Measurements from ENCODE around the gene ZBTB7A. TPM values are rescaled to one million over a fixed set of nuclear protein-coding genes. Genes with fewer than 3 reads are reported as not detected.

The ZBTB7A gene
- total RNA-seq, 1 donor from 2014 or later = 21.0 TPM

- H3K9me3 Mint-ChIP-seq = no peaks in the 10 kb centered on the region
- H3K4me3 Mint-ChIP-seq = no peak overlapping the region
- H3K36me3 Mint-ChIP-seq = peaks cover 9% of the 10 kb centered on the region
- no peak for DNase-seq (ENCODE audit: extremely low spot score, unreplicated experiment)
- H3K4me1 Mint-ChIP-seq (ENCODE audit: unreplicated experiment) = no peaks in the 10 kb centered on the region
- no peak for TF ChIP-seq CTCF (conservative IDR thresholded peaks at IDR 0.05)
- no peaks in the 10 kb centered on the region for H3K27me3 Mint-ChIP-seq
- H3K27ac Mint-ChIP-seq = no peak overlapping the region
These were observed 24.5 kb downstream of the ZBTB7A start for GRCh38 chr19:4042064-4042730.

GRCh38 chr19:4038661-4039423 is 27.9 kb downstream of the ZBTB7A start:
- no peaks in the 10 kb centered on the region for H3K4me1 Mint-ChIP-seq (ENCODE audit: unreplicated experiment)
- H3K4me3 Mint-ChIP-seq = no peak overlapping the region
- no peaks in the 10 kb centered on the region for H3K27me3 Mint-ChIP-seq
- DNase-seq (ENCODE audit: extremely low spot score, unreplicated experiment) = no peak
- H3K27ac Mint-ChIP-seq = no peak overlapping the region
- no peak for TF ChIP-seq CTCF (conservative IDR thresholded peaks at IDR 0.05)
- no peaks in the 10 kb centered on the region for H3K9me3 Mint-ChIP-seq
- H3K36me3 Mint-ChIP-seq = peaks cover 6% of the 10 kb centered on the region

- H3K9me3 Mint-ChIP-seq = no peaks in the 10 kb centered on the region
- no peak for TF ChIP-seq CTCF (conservative IDR thresholded peaks at IDR 0.05)
- peaks cover 6% of the 10 kb centered on the region for H3K36me3 Mint-ChIP-seq
- H3K27ac Mint-ChIP-seq = no peak overlapping the region
- no peak overlapping the region for H3K4me3 Mint-ChIP-seq
- H3K27me3 Mint-ChIP-seq = no peaks in the 10 kb centered on the region
- no peak for DNase-seq (ENCODE audit: extremely low spot score, unreplicated experiment)
- H3K4me1 Mint-ChIP-seq (ENCODE audit: unreplicated experiment) = no peaks in the 10 kb centered on the region
These were observed 28.6 kb downstream of the ZBTB7A start for GRCh38 chr19:4038057-4038456.

- no peak for TF ChIP-seq CTCF (conservative IDR thresholded peaks at IDR 0.05)
- Mint-ChIP-seq H3K4me1 (ENCODE audit: unreplicated experiment) (no peaks in the 10 kb centered on the region), H3K36me3 (peaks cover 6% of the 10 kb centered on the region), H3K4me3 (no peak overlapping the region), H3K27me3 (no peaks in the 10 kb centered on the region), H3K27ac (no peak overlapping the region), H3K9me3 (no peaks in the 10 kb centered on the region)
- no peak for DNase-seq (ENCODE audit: extremely low spot score, unreplicated experiment)
These were observed 29.3 kb downstream of the ZBTB7A start for GRCh38 chr19:4037301-4037949.

GRCh38 chr19:4036576-4037300 is 30.0 kb downstream of the ZBTB7A start:
- no peak for TF ChIP-seq CTCF (conservative IDR thresholded peaks at IDR 0.05)

More at GRCh38 chr19:4036576-4037300, 30.0 kb downstream of the ZBTB7A start:
- Mint-ChIP-seq H3K27me3 (no peaks in the 10 kb centered on the region), H3K4me1 (ENCODE audit: unreplicated experiment) (no peaks in the 10 kb centered on the region), H3K9me3 (no peaks in the 10 kb centered on the region), H3K27ac (no peak overlapping the region), H3K4me3 (no peak overlapping the region), H3K36me3 (peaks cover 6% of the 10 kb centered on the region)
- DNase-seq (ENCODE audit: extremely low spot score, unreplicated experiment) = no peak

All from type B pancreatic cell (in vitro differentiated cells).